ENCODE measurements around the gene SYNGR1.
"Not testable (repeated sequence)": the region's sequence is repeated elsewhere in the genome, so short reads cannot be mapped to it uniquely, and the experiment has no call there.

SYNGR1 gene

GRCh38 chr22:39411828-39412365, 62.1 kb downstream of the SYNGR1 start:
- not testable (repeated sequence) for DNase-seq

GRCh38 chr22:39413204-39413603, 63.4 kb downstream of the SYNGR1 start:
- DNase-seq = not testable (repeated sequence)

GRCh38 chr22:39414377-39414776, 64.6 kb downstream of the SYNGR1 start:
- no peak for DNase-seq

GRCh38 chr22:39414886-39415285, 65.1 kb downstream of the SYNGR1 start:
- DNase-seq = no peak

- no peak for DNase-seq
These were observed 65.7 kb downstream of the SYNGR1 start for GRCh38 chr22:39415506-39415905.

- no peak for DNase-seq
These were observed 66.5 kb downstream of the SYNGR1 start for GRCh38 chr22:39416319-39416718.

GRCh38 chr22:39417641-39418040, 67.8 kb downstream of the SYNGR1 start:
- DNase-seq = no peak

GRCh38 chr22:39418696-39419095, 68.9 kb downstream of the SYNGR1 start:
- no peak for DNase-seq

GRCh38 chr22:39419096-39419495, 69.3 kb downstream of the SYNGR1 start:
- DNase-seq = no peak

- DNase-seq = no peak
These were observed 70.1 kb downstream of the SYNGR1 start for GRCh38 chr22:39419911-39420310.

GRCh38 chr22:39421691-39422090, 71.9 kb downstream of the SYNGR1 start:
- DNase-seq = no peak

- DNase-seq = no peak
These were observed 72.3 kb downstream of the SYNGR1 start for GRCh38 chr22:39422101-39422500.

GRCh38 chr22:39422721-39423120, 72.9 kb downstream of the SYNGR1 start:
- DNase-seq = no peak

GRCh38 chr22:39423976-39424375, 74.2 kb downstream of the SYNGR1 start:
- no peak for DNase-seq

GRCh38 chr22:39426380-39427043, 76.7 kb downstream of the SYNGR1 start:
- no peak for DNase-seq

GRCh38 chr22:39427751-39428596, 78.2 kb downstream of the SYNGR1 start:
- no peak for DNase-seq

GRCh38 chr22:39428597-39429071, 78.8 kb downstream of the SYNGR1 start:
- no peak for DNase-seq

- DNase-seq = no peak
These were observed 79.4 kb downstream of the SYNGR1 start for GRCh38 chr22:39429186-39429585.

- no peak for DNase-seq
These were observed 80.3 kb downstream of the SYNGR1 start for GRCh38 chr22:39429916-39430575.

GRCh38 chr22:39430576-39431150, 80.9 kb downstream of the SYNGR1 start:
- no peak for DNase-seq

- no peak for DNase-seq
These were observed 81.5 kb downstream of the SYNGR1 start for GRCh38 chr22:39431216-39431801.

- no peak for DNase-seq
These were observed 82.0 kb downstream of the SYNGR1 start for GRCh38 chr22:39431821-39432251.

Data from NCI-H1092 (cell line).